ENCODE measurements around the gene CNIH2. TPM values are rescaled to one million over a fixed set of nuclear protein-coding genes. Genes with fewer than 3 reads are reported as not detected.
"Not testable (repeated sequence)": the region's sequence is repeated elsewhere in the genome, so short reads cannot be mapped to it uniquely, and the experiment has no call there.

The CNIH2 gene
- 0.20 TPM in 1 of 2 replicates, not detected in the other for total RNA-seq (2014; rRNA removed; shearing (Covaris generic))
- polyA plus RNA-seq (2014; cell fraction: nucleus; rRNA removed): not detected in 2 replicates

DNA sequence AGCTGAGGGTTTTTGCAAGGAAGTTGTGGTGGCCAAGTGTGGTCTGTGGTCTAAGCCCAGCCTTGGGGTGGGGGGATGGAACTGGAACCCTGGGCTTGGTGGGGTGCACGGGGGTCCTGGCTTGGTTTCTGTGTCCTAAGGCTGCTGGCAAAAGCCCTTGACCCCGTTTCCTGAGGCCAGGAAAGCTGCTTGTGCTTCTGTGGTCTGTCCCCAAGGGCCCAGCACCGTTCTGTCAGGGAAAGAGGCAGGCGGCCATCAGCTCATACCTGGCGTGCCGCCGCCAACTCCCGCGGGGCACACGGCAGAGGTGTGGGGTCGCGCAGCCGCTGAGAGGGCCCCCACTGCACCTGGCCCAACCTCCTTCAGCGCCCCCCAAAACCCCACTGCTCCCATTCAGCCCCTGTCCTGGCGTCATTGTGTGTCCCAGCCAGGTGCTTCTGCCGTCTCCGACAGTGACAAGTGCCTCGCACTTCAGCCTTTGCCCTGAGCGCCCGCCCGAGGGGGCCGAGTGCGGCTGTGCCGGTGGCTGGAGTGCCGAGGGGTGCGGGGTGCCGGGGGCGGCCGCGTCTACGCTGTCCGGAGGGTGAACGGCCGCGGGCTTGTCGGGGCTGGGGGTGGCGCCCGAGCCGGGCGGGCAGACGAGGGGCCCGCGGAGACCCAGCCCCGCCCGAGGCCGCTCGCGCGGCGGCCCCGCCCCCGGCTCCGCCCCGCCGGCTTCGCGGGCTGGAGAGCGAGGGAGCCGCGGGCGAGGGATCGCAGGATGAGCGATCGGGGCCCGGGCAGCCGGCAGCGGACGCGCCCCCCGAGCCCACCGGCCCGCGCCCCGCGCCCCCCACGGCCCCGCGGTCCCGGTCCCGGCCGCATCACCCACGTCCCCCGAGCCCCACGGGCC, at the start of gene CNIH2:
TSS of gene CNIH2 (plus strand) at position 705 of the 892 bp plus-strand sequence. CDS start 282 bp downstream, outside the sequence.
- no peak for DNase-seq (ENCODE audit: extremely low read depth, low read depth)

DNA sequence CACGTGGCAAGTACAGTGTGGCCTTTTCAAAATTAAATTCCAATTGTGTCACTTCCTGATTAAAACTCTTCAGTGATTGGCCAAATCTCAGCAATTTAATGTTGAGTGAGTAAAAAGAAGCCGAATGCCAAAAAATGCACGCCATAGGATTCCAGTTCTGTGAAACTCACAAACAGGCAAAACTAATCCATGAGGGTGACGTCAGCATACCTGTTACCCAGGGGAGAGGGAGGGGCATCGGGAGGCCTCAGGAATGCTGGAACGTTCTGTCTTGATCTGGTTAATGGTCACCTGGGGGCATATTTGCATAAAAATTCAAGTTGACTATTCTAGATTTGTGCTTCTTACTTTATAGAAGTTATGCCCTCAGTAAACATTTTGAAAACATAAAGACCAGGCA, 49.5 kb upstream of the CNIH2 start:
- no peak for DNase-seq (ENCODE audit: extremely low read depth, low read depth)

DNA sequence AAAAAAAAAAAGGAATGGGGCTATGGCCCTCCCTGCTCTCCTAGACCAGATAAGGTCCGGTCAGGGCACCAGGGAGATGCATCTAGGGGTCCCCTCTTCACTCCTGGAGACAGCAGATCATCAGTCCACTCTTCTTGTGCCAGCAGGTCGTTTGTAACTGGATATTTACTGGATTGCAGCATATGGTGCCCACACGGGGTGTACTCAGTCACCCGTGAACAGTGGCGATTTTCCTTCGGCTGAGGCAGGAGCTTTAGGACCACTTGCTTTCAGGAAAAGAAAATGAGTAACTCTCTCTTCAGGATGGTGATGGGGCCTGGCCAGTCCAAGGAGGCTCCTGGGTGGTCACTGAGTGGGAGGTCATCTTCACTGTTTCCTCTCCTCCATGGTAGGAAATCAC, 47.8 kb upstream of the CNIH2 start:
- no peak for DNase-seq (ENCODE audit: extremely low read depth, low read depth)

DNA sequence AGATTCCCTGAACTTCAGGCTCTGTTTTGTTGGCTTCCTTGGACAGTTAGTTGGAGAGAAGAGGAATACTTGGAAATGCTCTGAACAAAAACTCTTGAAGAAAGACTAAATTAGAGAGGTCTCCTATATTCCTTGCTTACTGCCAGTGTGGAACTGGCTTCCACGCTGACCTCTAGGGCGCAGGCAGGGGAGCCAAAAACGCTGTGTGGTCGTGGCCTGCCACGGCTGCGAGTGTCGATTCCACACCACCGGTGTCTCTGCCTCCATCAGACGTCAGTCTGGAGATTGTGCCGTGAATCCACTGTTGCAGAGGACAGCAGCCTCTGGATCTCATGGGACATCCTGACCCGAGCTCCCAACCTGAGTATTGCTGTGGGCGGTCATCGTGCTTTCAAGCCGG, 47.0 kb upstream of the CNIH2 start:
- DNase-seq (ENCODE audit: extremely low read depth, low read depth): no peak

DNA sequence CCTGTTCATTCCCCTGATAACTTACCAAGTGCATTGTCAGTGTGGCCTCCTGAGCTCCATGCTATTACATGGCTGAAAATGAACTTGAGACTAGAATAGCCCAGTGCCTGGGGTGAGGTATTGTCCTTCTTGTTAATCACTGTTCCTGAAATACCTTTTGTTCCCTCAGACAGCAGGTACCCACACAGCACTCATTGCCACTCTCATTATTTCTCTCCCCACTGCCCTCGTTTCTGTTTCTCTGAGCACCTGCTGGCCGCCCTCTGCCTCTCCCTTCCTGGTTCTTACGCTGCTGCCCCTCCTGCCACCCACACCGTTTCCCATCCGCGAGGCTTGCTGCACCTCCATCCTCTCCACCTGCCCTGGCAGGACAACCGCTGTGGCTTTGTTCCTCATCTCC, 46.4 kb upstream of the CNIH2 start:
- no peak for DNase-seq (ENCODE audit: extremely low read depth, low read depth)

DNA sequence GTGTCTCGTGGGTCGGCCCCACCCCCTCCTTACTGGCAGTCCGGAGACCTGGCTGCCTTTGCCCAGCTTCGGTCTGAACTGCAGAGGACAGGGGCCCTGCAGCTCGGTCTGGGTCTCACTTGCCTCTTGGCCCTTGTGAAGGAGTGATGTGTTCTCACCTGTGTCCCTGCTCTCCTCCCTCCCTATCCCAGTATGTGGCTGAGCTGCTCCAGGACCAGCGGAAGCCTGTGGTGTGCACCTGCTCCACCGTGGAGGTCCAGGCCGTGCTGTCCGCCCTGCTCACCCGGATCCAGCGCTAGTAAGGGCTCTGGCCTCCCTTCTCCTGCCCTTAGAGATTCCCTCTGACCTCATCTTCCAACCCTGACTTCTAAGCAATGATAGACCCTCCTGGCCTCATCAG, 45.2 kb upstream of the CNIH2 start:
- no peak for DNase-seq (ENCODE audit: extremely low read depth, low read depth)

DNA sequence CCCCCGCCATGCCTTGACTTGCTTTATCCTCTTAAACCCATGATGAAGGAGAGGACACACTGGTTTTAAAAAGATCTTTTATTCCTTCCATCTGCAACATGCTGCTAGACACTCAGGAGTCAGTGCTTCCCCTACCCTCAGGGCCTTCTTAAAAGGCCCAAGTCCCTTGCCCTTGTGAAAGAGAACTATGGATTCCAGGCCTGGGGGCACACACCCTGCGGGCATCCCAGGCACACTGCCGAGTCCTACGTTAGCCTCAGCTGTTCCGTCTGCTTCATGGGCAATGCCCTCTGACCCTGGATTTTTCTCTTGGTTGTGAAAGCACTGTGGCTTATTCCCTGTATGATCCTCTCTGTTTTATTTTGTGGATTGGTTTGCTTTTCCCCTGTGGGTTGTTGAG, 44.7 kb upstream of the CNIH2 start:
- no peak for DNase-seq (ENCODE audit: extremely low read depth, low read depth)

DNA sequence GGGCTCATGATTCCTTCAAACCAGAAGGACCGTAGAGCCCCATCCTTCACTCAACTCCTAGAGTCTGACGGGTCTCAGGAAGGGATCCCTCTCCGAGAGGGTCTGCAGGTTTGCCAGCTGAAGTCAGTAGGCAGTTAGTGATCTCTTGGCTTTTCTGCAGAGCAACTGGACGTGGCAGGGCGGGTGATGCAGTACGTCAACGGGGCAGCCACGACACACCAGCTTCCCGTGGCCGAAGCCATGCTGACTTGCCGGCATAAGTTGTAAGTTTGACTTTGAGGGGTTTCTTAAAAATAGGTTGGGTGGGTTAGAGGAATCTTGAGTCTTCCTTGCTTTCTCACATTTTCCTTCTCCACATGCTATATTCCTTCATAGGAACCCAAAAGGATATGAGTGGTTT, 42.8 kb upstream of the CNIH2 start:
- no peak for DNase-seq (ENCODE audit: extremely low read depth, low read depth)

DNA sequence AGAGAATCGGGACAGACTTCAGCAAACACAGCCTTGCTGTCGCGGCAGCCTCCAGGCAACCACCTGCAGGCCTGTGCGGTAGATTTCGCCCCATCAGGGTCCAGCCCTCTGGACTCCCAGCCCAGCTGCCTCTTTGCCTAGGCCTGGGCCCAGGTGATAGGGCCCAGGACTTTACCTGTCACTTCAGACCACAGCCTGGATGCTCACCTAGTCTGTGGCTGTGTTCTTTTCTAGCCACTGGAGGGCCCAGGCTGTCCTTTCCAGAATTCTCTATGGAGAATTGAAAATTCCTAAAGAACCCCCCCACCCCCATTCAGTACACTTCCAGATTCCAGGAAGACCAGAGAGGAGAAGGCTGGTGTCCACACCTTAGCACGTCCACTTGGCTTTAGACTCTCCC, 40.1 kb upstream of the CNIH2 start:
- no peak for DNase-seq (ENCODE audit: extremely low read depth, low read depth)

DNA sequence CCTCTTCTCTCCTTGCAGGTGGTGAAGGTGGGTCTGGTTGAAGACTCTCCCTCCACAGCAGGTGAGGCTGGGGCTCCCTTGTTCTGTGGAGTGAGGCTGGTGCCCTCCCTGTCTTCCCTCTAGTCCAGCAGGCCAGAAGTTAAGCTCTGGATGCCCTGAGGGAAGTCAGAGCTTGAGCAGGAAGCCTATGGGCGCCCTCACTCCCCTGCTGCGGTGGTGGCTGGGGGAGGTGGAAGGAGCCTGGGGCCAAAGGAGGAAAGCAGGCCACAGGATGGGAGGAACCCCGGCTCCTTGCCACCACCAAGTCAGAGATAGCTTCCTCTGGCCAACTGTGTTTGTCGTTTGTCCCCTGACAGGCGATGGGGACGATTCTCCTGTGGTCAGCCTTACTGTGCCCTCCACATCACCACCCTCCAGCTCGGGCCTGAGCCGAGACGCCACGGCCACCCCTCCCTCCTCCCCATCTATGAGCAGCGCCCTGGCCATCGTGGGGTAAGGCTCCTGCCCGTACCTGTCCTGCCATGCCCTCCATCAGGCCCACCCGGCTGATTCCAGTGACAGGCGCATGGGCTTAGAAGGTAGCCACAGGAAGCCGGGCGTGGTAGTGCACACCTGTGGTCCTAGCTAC, 39.1 kb upstream of the CNIH2 start:
- DNase-seq (ENCODE audit: extremely low read depth, low read depth): no peak

DNA sequence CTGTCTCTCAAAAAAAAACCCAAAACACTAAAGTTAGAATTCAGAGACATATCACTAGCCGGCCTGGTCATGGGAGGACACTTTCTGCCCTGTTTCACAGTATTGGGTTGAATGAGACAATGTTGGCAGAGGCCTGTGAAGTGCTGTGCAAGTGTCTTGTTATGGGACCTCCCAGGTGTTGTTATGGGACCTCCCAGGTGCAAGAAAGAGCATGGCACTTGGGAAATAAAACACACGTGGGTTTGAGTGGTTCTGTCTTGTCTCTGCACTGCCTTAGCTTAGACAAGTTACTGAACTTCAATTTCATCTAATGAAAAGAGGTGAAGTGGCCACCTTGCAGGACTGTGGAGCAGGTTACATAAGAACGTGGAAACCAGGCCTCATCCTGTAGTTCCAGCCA, 38.5 kb upstream of the CNIH2 start:
- no peak for DNase-seq (ENCODE audit: extremely low read depth, low read depth)

DNA sequence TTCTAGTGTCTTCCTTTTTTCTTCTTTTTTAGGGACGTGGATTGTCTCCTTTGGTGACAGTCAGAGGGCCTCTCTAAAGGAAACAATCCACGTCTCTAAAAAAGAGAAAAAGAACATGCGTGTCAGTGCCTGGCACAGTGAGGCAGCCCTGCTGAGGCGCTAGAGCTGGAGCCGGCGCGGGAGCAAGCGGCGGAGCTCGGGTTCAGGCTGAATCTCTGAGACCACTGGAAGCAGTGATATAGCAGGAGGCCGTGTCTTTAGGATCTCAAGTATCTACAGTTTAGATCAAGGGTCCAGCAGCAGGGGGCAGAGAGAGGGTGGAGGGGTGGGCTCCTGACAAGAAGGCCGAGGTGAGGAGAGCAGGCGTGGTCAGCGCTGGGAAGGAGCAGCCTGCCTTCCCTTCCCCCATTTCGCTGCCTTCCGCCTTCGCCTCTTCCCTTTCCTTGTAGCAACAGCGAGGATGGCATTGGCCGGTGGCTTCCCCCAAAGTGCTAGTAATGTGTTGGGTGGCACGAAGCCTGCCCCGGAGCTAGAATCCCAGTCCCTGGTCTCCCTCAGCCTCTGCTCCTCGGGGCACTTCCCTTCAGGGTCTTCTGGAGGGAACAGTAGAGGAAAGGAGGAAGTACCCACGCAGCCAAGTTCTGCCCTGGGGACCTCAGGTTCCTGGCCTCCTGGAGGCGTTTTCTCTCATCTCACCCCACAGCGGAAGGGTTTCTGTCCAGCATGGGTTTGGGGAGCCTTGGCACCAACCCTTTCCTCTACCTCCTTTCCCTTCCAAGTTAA, 37.8 kb upstream of the CNIH2 start:
- no peak for DNase-seq (ENCODE audit: extremely low read depth, low read depth)

DNA sequence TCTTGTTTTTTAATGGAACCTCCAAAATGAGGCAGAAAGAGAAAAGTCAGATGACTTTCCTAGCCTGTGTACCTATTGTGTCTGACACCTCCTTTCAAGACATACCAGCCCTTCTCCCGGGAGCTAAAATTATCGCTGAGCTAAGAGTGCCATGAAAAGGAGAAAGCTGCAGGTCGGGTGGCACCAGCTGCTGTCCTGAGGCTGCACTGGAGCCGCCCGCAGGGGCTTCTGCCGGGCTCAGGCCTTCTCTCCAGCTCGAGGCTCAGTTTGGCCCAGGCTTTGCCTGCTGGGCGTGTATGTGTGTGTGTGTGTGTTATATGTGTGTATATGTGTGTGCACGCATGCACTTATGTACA, 37.2 kb upstream of the CNIH2 start:
- no peak for DNase-seq (ENCODE audit: extremely low read depth, low read depth)

DNA sequence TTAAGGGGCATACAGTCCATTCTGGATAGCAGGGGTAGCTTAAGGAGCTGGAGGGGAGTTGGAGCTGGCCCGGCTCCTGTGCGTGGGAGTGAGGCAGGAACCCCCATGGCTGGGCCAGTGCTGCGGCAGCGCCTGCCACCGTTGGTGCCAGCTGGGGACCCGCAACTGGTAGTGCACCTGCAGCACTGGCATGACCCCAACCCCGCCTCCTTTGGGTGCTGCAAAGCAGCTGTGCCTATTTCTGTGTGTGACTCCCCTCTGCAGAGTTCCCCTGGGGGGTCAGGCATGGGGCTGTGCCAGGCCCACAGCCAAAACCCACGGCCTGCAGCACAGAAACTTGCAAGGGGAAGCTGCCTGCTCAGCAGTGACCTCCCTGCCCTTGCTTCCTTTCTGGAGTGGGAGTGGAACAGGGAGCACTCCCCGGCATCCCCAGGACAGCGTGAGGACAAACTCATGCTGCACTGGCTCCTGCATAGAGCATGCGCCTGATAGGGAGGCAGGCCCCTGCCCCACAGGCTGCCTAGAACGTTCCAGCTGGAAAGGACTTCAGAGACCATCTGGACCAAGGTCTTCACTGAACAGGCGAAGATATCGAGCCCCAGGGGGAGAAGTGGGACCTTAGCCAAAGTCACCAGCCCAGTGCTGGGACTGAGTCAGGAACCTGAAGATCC, 35.7 kb upstream of the CNIH2 start:
- no peak for DNase-seq (ENCODE audit: extremely low read depth, low read depth)

DNA sequence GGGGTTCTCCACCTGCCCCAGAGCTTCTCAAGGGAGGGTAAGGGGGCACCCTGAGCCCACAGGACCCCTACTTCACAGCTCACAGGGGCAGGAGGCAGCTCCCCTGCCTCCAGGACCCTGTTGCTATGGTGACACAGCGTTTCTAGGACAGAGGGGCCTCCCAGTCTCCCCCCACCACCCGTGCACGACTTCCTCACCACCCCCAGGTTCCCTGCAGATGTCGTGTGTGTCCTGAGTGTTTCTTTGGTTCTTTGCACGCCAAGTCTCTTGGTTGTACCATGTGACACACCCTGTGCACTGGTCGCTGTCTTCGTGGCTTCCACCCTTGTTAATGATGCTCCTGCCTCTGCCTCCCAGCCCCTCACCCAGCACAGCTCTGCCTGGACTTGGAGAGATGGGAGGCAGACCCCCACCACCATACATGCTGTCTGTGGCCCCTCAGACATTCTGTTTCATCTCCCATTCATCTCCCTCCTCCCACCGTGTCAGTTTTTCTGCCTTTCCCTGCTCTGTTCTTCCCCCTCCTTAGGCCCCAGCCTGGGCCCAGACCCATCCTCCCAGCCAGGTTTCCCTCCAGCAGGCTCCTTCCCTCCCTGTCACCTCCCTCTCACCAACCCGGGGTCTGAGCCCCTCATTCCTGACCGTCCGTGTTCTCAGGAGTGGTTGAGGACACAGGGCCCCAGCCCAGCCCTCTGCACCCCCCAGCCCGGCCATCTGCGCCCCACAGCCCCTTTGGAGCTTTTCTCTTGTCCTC, 34.0 kb upstream of the CNIH2 start:
- DNase-seq (ENCODE audit: extremely low read depth, low read depth): no peak

DNA sequence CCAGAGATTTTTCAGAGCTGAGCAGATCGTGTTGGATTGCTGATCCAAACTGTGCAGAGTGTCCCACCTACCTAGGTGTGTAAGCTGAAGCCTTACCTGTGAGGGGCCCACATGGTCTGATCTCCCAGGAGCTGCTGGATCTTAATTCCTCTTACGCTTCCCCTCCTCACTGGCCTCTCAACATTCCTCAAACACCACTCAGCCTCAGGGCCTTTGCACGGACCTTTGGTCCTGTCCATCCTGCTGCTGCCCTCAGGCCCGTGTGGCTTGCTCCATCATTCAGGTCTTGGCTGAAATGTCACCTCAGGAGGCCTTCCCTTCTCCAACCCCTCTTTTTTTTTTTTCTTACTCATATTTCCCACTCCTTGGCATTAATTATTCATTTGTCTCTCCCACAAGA, 30.7 kb upstream of the CNIH2 start:
- no peak for DNase-seq (ENCODE audit: extremely low read depth, low read depth)

DNA sequence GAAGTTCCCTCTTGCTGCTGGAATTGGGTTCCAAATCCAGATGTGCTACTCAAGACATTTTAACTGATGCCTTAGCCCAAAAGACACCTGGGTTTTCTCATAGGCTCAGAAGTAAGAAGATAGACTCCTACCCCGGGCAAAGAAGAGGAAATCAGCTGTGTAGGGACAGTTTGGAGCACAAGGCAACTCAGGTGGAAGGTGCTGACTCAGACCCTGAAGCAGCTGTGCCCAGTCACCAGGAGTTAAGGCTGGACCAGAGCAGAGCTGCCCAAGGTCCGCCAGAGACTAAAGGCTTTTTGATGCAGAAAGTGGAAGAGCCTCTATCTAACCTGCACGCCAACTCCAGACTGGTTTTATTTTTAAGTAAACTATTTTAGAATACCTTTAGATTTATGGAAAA, 30.2 kb upstream of the CNIH2 start:
- no peak for DNase-seq (ENCODE audit: extremely low read depth, low read depth)

DNA sequence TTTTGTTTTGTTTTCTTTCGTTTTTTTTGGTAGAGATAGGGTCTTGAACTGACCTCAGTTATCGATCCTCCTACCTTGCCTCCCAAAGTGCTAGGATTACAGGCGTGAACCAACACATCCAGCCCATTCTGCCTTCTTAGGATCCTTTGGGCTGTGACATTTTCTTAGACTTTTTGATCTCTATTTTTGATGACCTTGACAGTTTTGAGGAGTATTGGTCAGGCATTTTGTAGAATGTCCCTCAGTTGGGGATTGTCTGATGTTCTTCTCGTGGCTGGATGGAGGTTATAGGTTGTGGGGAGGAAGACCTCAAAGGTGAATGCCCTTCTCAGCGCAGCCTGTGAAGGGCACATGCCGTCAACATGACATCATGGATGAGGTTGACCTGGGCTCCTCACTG, 29.1 kb upstream of the CNIH2 start:
- DNase-seq (ENCODE audit: extremely low read depth, low read depth): no peak

DNA sequence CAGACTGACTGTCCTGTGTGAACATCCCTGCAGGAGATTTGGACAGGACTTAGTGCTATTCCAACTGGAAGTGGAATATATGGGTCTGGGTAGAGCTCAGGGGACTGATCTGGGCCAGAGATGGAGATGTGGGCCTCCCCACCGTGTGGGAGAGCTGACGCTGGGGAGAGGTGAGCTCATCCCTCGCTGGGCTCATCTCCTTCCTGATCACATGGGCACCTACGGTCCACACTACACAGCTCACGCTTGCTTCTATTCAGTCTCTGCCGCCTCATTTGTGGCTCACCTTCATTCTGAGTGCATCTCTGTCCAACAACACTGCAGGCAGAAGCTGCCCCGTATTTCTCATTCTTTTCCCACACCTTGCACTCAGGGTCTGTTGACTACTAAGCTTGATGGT, 26.2 kb upstream of the CNIH2 start:
- no peak for DNase-seq (ENCODE audit: extremely low read depth, low read depth)

DNA sequence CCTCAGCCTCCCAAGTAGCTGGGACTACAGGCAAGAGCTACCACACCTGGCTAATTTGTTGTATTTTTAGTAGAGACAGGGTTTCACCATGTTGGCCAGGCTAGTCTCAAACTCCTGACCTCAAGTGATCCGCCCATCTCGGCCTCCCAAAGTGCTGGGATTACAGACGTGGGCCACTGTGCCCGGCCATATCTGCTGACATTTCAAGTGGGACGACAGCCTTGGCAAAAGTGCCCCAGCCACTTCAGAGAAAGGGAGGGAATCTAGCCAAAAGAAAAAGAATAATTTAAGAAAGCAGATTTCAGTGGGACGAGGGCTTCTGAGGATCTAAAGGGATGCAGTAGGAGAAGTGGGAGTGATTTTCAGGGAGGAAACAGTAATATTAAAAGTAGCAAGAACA, 24.9 kb upstream of the CNIH2 start:
- not testable (repeated sequence) for DNase-seq (ENCODE audit: extremely low read depth, low read depth)
